NB4 (cell line): ENCODE measurements around the gene SH2D6.

Experiments
- CTCF ChIP-seq: IDR thresholded peaks from one replicate; pipeline ENCODE4 v1.5.1; 2012; ENCODE audit warnings: low read depth, low read length
- MYC ChIP-seq: IDR thresholded peaks from 2 replicates; pipeline ENCODE4 v1.6.1; 2011; ENCODE audit warnings: low read depth, low read length
- TF ChIP-seq, protein P1 (sequence below): IDR thresholded peaks from 2 replicates; pipeline ENCODE4 v1.6.1; 2011; ENCODE audit warnings: low read depth, low read length

- TF ChIP-seq CTCF = no peak
- TF ChIP-seq, protein P1, sequence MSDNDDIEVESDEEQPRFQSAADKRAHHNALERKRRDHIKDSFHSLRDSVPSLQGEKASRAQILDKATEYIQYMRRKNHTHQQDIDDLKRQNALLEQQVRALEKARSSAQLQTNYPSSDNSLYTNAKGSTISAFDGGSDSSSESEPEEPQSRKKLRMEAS = no peak
- no peak for TF ChIP-seq MYC
Measured at GRCh38 chr2:85448461-85449213, 30.1 kb downstream of the SH2D6 start.
